HG02943 (cell line): ENCODE data around the gene ZNF37A.
"Not testable (repeated sequence)": the region's sequence is repeated elsewhere in the genome, so short reads cannot be mapped to it uniquely, and the experiment has no call there.

ENCODE experiments used
- ATAC-seq: cut with Tn5 transposase; IDR thresholded peaks from one replicate; pipeline ENCODE4 v1.9.1; 2021; ENCODE audit warnings: mild to moderate bottlenecking, low read depth, moderate library complexity; ENCODE audit not compliant: unreplicated experiment

Gene ZNF37A

DNA sequence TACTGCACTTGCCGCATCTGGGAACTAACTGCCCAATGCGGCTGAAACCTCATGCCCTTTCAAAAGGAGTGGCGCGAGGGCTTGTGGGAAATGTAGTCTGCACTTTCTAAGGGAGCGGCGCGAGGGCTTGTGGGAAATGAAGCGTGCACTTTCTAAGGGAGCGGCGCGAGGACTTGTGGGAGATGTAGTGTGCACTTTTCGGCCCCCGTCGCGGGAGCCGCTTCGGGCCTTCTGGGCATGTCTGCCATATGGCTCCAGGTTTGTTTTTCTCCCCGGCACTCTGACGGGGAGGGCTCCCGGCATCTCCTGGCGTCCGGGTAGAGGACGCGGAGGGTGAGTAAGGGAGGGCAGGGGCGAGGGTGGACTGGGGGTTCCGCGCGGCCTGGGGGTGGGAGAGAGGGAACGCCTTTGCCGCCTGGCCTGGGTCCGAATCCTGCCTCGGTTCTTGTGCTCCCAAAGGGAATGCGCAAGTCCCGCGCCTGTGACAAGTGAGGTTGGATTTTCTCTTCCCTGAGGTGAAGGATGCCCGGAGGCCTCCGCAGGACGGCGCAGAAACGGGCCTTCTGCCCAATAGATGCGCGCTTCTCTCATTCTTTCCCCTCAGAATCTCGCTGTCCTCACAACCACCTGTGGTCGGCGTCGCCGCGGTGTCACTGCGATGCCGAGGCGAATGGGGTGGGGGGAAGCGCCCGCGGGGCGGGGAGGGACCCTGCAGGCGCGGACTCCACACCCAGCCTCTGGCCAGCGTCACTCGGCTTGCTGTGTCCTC lies at the start of gene ZNF37A:
Gene ZNF37A, plus strand, starts transcription at position 180 of the 769 bp plus-strand sequence. CDS start 2,281 bp downstream, outside the sequence.
- peak; percentile 98 for ATAC-seq

DNA sequence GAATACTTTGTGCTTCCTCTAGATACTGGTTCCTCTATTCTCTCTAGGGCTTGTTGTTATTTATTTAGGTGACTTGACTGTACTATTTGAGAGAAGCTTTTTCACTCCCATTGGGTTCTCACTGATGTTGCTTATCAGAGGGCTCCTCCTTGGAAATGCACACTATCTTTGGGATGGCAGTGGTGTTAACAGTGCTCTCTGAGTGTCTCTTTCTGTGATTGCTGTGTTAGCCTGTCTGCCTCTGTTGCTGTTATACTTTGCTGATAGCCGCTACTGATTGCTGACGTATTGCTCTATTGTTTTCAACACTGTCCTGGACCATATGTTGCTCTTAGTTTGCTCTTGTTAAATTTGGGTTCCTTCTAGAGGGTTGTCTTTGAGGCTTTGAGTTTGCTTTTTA lies 49.0 kb upstream of the ZNF37A start:
- no peak for ATAC-seq

- no peak for ATAC-seq
These were observed 46.5 kb upstream of the ZNF37A start for GRCh38 chr10:38047666-38048065.

GRCh38 chr10:38050212-38050611 lies 43.9 kb upstream of the ZNF37A start:
- no peak for ATAC-seq

GRCh38 chr10:38054361-38054797 lies 39.8 kb upstream of the ZNF37A start:
- ATAC-seq = no peak

GRCh38 chr10:38055274-38055894 lies 38.8 kb upstream of the ZNF37A start:
- not testable (repeated sequence) for ATAC-seq

- not testable (repeated sequence) for ATAC-seq
These were observed 24.5 kb upstream of the ZNF37A start for GRCh38 chr10:38069663-38070062.

DNA sequence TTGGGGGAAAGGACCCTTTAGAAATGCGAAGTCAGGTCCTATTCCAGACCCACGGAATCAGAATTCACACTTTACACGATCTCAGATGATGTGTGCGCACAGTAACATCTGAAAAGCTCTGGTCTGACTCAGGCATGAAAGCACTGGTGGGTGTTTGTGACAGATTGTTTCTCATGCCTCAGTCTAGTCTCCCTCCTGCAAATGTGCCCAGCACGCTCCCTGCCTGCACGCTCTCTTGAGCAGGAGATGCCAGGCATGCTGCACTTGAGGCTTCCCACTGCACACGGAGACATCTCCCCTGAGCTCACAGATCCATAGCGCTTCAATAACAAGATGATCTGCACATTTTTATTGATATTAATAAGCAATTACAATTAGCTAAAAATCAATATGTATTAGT lies 23.6 kb upstream of the ZNF37A start:
- ATAC-seq = no peak

DNA sequence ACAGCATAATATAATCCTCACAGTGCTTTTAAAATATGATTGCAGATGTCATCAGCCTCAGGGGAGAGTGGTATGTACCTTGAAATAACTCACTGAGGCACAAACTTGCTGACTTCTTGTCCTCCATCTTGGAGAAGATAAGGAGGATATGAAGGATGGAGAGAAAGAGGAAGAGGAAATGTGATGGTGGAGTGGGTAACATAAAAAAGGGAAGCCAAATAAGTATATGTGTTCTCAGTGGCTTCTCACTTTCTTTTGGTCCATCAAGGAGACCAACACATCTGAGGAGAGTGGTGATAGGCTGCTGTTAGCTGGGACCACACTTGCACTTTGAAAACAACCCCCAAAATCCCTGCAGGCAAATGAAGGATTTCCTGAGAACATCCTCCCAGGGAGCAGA lies 21.6 kb upstream of the ZNF37A start:
- no peak for ATAC-seq

DNA sequence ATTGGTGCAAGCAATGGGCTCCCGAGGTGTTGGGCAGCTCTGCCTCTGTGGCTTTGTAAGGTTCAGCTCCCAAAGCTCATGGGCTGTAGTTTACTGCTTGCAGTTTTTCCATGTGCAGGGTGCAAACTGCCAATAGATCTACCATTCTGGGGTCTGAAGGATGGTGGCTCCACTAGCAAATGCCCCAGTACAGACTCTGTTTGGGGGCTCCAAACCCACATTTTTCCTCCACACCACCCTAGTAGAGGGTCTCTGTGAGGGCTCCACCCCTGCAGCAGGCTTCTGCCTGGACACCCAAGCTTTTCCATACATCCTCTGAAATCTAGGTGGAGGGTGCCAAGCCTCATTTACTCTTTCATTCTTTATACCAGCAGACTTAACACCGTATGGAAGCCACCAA lies 17.4 kb upstream of the ZNF37A start:
- no peak for ATAC-seq

- ATAC-seq = not testable (repeated sequence)
These were observed 819 bp upstream of the ZNF37A start for GRCh38 chr10:38093318-38093717.

DNA sequence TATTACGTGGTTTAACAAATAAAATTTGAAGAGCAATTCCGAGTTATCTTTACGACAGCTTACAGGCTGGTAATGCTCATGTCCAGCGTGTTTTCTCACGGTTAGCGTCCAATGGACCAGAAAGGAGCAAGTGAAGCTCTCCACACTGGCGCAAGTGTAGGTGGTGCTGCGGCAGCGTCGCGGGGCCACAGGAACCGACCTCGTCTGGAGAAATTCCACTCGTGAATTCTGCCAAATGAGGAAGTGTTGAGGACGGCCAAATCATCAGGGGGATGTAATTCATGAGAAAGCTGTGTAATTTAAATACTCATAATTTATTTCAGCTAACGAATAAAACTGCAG lies 350 bp upstream of the ZNF37A start:
- peak; percentile 29 for ATAC-seq

GRCh38 chr10:38094927-38095574 lies 914 bp downstream of the ZNF37A start:
- ATAC-seq = no peak

- ATAC-seq = no peak
These were observed 8.7 kb downstream of the ZNF37A start for GRCh38 chr10:38102880-38103279.

DNA sequence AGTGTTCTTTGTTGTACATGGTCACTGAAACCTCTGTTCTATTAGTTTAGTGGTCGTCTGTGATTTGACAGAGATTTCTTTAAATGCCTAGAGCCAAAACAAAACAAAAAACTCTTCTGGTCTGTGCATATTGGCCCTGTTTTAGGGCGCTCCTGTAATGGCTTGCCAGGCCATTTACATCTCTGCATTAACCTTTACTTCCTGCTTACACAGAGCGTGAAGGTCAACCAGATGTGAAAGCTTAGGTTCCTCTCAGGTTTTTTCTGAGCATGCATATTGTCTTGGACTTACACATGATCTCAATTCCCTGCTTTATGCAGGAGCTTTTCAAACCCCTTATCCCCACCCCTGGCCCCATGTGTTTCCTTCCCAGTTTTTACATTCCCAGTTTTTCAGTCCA lies 9.6 kb downstream of the ZNF37A start:
- no peak for ATAC-seq

GRCh38 chr10:38112159-38112558 lies 18.0 kb downstream of the ZNF37A start:
- no peak for ATAC-seq

- no peak for ATAC-seq
These were observed 24.1 kb downstream of the ZNF37A start for GRCh38 chr10:38118072-38118807.

DNA sequence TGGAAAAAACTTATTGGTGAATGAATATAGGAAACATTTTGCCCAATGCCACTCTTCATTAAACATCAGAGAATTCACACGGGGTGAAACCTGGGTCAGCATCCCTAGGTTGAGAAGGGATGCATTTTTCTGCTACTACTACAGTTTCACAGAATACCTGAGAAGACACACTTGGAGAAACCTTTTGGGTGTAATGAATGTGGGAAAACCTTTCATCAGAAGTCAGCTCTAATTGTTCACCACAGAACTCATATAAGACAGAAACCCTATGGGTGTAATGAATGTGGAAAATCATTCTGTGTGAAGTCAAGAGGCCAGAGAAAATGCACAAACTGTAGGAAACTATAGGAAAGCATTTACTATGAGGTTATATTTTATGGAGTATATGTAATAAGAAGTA lies 24.9 kb downstream of the ZNF37A start:
- ATAC-seq = no peak

DNA sequence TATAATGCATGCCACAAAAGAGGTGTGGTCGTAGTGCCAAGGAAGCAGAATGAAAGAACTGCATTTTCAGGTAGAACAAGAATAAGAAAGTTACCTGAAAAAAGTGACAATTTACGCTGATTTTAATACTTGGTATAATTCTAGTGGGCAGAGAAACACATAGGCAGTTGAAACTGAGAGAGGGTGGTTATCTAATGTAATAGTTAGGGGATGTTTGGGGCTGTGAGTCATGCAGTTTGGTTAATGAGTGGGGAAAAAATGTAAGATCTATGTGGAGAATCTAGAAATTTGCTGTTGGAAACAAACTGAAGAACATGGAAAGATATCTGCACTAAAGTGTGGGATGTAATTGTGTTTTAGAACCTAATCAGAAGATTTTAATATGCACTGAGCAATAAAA lies 33.7 kb downstream of the ZNF37A start:
- no peak for ATAC-seq

DNA sequence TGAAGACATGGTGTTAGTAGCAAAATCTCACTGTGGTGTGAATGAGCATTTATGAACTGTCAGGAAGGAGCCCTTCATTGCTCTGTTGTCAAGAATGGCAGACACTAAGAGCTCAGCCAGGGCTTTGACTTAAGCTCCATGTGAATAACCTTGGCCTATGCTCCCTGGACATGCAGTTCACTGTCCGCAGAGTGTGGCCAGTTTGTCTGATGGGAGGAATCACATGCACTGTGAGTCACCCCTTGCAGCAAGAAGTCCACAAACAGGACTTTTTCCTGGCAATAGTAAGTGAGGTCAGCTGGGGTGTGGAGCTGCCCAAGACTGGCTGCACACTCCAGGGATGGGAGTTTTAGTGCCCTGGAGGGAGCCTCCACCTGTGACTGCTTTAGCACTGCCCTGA lies 49.5 kb downstream of the ZNF37A start:
- ATAC-seq = no peak
